GM21367 (cell line): ENCODE measurements around the gene RNASE1.
"Not testable (repeated sequence)": the region's sequence is repeated elsewhere in the genome, so short reads cannot be mapped to it uniquely, and the experiment has no call there.

ENCODE experiments used
- ATAC-seq: cut with Tn5 transposase; IDR thresholded peaks from one replicate; pipeline ENCODE4 v1.9.1; 2021; ENCODE audit not compliant: unreplicated experiment

The RNASE1 gene

DNA sequence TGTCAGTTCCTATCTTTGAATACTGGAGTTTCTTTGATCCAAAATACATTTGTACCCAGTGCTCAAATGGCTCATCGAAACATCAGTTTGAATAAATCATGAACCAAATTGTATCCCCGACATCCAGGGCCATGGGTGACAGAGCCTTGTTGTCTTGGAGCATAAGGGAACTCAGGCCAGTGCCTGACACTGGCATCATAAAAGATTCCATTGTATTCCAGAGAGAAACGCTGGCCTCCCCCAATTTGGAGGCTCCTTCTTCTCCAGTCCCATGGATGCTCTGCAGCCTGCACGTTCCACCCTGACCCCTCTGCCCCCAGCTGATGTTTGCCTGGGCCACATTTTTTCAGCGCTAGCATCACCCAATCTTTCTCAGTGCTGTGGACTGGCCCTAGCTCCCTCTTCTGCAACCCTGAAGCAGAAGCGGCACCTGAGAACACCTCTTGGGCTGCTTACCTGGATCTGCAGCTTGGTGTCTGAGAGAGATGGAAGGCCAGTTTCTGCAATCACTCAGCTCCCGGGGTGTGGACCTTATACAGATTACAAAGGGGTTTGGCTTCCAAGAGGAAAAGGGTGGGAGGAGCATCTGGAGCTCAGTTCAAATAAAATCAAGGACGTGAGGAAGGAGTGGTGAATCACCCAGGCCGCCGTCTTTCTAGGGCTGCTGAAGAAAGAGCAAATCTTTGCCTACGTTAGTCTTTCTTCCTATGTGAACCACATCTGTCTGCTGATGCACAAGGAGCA is at the start of gene RNASE1:
RNASE1 (minus strand) TSS at position 504 of the 744 bp plus-strand sequence. CDS start 776 bp downstream, outside the sequence.
- no peak for ATAC-seq

DNA sequence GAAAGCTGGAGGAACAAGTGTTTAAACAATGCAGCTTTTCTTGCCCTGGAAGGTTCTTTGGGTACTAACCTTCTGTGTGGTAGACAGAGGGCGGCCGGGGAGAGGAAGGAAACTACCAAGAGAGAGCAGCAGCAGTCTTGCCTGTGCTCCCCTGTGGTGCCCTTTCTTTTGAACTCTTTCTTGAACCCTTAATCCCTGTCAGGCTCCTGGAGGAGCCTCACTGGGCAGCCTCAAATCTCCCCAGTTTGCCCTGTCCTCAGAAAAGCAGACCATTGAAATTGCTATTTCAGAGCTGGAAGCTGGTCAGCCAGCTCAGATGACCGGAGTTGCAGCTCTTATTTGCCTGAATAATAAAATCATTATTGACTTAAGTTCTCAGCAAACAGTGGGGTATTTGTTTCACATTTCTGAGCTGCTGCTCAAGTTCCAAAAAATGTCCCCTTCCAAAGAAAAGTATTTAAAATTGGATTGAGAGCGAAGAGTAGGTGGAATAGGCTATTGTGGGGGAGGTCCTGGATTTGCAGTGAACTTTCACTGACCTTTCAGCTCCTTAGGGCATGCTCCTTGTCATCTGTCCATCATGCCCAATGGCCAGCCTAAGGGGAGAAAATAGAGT is 46.4 kb upstream of the RNASE1 start:
- ATAC-seq = no peak

DNA sequence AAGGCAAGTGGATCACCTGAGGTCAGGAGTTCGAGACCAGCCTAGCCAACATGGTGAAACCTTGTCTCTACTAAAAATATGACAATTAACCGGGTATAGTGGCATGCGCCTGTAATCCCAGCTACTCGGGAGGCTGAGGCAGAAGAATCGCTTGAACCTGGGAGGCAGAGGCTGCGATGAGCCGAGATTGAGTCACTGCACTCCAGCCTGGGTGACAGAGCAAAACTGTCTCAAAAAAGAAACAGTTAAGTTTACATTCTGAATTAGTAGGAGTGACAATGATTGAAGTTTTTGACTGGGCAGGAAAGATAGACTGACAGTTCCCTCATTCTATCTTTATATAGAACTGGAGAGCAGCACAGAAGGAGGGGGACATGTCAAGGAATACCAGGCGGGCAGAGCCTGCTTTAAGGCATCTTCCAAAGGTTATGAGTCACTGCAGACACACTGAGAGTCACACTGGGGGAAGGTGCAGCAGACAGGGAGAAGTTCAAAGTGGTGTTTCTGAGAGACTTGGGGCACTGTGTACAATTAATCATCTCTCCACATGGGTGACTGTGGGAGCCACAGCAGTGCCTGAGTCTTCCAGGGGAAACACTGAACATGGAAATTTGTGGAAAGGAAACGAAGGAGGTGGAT is 45.8 kb upstream of the RNASE1 start:
- no peak for ATAC-seq

DNA sequence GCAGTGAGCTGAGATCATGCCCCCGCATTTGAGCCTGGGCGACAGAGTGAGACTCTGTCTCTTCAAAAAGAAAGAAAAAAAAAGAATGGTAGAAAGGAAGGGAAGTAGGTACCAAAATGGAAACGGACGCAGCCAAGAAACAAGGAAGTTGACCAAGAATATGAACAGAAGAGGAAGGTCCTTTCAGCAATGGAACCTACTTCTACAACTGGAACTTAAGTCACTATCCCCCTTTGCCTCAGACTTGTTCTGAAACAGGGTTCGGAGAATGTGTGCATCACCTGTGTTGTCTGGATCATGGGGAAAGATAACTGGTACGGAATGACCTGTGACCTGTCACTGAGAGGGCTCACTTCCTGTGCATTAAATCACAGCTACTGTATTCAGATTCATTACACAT is 43.9 kb upstream of the RNASE1 start:
- no peak for ATAC-seq

DNA sequence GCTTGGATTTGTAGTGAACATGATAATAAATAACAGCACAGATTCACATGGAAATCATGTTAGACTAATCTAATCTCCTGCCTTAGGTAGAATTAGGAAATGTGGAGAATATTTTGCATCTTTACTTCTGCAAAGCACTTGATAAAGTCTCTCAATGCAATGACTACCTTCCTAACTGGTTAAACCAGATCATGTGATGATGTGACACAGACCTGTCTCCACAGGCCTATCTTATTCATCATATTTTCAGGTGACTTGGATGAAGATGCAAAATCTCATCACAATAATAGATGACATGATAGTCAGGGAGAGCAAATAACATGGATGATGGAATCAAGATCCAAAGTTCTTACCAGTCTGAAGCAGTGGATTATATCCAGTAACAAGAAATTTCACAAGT is 38.5 kb upstream of the RNASE1 start:
- ATAC-seq = no peak

DNA sequence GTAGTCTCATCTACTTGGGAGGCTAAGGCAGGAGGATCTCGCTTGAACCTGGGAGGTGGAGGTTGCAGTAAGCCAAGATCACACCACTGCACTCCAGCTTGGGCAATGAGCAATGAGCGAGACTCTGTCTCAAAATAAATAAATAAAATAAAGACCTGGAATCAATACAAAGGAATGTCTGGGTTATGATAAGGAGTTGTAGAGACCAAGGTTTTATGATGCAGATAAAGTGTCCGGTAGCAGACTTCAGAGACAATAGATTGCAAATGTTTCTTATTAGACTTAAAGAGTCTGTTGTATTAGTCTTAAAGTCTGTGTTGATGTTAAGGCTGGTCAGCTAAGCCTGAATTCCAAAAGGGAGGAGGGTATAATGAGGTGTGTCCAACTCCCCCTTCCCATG is 35.2 kb upstream of the RNASE1 start:
- ATAC-seq = no peak

DNA sequence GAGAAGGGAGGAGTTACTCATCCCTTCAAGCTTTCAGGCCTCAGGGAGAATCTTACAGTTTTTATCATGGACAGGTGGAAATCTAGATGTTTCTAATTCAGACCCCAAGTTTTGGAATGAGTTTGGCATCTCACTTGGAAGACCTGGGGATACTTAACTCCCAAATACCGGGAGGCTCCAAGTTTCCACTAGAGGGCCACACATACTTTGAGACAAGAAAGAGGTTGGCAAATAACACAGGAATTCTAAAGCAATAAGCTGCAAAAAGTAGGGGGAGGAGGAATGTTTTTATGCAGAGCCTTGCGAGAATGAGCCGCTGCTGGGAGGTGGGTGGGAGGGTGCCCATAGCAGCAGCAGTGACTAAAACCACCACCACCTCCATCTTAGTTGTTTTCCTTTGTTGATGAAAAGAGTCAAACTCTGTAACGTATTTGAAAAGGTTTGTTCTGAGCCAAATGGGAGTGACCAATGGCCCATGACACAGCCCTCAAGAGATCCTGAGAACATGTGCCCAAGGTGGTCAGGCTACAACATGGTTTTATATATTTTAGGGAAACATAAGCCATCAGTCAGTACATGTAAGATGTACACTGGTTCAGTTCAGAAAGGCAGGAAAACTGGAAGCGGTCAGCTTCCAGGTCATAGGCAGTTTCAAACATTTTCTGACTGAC is 34.2 kb upstream of the RNASE1 start:
- no peak for ATAC-seq

DNA sequence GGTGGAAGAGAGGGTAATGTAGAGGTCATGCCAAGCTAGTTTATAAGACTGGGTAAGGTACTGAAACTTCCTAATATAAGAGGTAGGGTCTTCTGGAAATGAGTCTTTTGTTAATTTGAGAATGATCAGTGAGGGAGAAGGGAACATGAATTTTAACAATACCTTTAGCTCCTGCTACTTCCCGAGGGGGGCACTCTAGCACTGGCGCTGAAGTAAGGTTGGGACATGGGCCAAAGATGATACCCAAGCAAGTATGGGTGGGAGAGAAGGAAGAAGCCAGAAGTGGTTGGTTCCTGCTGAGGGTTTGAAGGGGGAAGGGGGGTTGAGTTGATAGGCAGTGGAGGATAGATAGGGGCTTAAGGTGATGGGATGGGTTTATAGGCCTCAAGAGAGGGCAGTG is 32.3 kb upstream of the RNASE1 start:
- ATAC-seq = no peak

DNA sequence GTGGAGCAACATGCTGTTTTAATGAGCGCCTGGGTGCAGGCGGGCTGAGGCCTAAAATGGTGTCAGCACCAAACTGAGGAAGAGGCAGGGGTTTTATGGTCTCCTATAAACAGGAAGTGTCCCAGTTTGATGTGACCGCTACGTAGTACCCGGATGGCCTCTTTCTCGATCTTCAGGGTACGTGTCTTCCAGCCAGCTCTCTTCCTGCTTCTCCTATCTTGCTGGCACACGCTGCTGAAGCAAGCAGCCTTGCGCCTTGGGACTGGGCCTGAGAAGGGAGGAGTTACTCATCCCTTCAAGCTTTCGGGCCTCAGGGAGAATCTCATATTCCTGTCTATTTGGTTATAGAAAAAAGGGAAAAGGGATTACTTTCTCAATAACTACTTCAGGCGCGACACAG is 28.2 kb upstream of the RNASE1 start:
- no peak for ATAC-seq

DNA sequence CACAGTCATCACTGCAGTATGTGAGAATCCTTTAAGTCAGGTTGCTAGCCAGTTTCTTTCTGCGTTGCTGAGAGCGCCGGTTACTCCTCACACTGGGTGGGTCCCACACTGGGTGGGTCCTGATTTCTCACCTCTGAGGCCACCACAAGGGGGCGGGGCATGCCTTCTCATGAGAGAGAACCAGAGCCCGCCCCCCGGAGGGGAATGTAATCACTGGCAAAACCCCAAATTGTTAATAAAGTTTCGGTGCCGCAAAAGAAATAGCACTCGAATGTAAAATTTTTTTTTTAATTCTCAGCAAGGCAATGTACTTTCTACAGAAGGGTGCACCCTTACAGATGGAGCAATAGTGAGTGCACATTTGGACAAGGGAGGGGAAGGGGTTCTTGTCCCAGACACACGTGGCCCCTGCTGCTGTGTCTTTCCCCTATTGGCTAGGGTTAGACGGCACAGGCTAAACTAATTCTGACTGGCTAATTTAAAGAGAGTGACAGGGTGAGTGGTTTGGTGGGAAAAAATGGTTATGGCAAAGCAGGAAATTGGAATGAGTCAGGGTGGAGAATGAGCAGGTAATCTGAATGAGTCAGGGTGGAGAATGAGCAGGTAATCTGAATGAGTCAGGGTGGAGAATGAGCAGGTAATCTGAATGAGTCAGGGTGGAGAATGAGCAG is 25.5 kb upstream of the RNASE1 start:
- not testable (repeated sequence) for ATAC-seq

DNA sequence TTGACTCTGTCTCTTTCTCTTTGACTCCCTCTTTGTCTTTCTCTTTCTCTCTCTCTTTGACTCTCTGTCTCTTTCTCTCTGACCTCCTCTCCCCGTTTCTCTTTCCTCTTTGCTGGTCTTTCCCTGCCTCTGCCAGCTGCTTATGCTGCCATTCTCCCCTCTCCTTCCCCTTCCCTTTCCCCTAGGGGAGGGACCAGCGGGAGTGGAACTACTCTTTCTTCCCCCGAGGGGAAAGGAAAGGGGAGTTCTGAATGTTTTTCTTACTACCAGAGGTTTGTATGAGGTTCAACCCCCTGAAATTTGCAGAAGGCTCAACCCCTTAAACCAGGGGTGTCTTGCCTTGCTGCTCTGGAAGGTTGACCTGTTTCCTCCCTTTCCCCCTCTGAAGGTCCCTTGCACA is 24.7 kb upstream of the RNASE1 start:
- ATAC-seq = no peak

DNA sequence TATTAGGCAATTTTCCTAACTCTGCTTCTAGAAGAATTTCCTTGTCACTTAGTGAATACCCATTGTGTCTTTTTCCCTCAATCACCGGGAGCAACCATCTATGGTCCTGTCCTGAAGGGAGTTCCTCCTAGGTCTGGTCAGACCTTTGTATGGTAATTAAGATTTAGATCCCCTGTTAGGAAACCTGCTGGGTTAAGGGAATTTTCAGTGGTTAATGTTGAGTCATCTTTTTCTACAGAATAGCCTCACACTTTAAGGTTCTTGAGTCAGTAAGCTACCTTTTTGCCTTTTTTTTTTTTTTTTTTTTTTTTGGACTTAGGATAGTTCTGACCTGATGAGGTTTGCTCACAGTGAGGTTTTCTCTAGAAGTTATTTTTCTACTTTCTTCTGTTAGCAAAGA is 24.0 kb upstream of the RNASE1 start:
- ATAC-seq = not testable (repeated sequence)

DNA sequence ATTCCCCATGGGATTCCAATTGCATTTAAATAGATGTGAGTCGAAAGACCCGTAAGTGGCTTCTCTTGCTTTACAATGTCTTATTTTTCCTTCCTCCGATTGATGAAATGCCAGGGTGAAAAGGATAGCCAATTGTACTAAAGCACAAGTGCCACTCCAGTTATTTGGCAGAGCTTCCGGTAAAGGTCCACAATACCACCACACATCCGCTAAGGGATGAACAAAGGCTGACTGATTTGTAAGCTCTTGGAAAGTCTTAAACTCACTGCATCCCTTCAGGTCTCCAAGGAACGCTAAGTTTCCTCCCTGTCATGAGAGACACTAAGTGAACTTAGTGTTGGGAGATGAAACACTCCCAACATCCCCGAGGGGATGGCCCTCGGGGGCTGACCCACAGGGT is 21.2 kb upstream of the RNASE1 start:
- no peak for ATAC-seq

DNA sequence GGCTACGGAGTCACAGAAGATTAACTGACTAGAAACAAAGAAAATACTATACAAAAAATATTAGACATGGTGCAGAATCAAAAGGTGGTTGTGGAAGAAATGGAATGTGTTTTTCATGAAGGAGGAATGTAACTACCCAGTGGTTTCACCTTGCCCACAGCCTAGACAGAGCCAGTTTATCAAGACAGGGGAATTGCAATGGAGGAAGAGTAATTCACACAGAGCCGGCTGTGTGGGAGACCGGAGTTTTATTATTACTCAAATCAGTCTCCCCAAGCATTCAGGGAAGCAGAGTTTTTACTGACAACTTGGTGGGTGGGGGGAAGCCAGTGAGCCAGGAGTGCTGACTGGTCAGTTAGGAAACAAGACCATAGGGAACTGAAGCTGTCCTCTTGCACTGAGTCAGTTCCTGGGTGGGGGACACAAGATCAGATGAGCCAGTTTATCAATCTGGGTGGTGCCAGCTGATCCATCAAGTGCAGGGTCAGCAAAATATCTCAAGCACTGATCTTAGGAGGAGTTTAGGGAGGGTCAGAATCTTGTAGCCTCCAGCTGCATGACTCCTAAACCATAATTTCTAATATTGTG is 19.0 kb upstream of the RNASE1 start:
- not testable (repeated sequence) for ATAC-seq

DNA sequence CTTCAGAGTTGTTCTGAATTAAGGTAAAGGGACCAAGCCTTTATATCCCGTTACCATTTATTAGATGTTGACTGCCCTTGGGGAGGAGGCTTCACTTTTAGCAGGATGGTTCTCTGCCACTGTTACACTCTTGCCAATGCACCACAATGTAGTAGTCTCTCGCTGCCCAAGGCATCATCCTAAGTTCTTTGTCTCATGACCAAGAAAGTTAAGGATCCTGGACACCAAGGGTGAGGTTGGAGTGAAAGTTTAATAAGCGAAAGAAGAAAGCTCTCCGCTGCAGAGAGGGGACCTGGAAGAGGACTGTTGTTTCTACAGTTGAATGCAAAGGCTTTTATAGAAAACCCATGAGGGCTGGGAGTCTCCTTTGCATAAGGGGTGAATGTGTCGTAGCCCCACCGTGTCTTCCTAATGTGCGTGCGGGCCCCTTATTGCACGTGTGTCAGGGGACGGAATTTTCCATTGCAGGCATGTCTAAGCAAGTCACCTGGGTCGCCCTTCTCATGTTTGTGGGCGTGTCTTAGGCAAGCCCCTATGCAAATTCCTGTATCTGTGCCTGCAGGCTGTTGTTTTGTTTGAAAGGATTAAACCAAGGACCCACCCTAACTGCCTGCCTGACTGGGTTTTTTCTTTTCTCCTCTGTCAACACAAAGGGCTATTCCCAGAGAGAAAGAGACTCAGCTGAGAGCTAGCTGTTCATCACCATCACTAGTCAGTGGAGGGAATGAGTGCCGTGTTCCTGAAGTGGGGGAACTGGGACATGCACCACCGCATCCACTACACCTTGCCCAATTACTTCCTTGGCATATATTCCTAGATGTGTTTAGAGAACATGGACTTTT is 17.6 kb upstream of the RNASE1 start:
- no peak for ATAC-seq

DNA sequence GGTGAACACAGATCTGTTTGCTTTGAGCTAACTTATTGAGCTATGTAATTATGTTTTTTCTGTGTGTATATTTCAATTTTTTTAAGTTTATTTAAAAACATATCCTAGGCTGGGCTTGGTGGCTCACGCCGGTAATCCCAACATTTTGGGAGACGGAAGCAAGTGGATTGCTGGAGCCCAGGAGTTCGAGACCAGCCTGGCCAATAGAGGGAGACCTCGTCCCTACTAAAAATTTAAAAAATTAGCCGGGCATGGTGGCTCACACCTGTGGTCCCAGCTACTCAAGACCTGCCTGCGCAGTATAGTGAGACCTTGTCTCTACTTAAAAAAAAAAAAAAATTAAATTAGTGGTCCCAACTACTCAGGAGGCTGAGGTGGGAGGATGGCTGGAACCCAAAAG is 16.2 kb upstream of the RNASE1 start:
- no peak for ATAC-seq

DNA sequence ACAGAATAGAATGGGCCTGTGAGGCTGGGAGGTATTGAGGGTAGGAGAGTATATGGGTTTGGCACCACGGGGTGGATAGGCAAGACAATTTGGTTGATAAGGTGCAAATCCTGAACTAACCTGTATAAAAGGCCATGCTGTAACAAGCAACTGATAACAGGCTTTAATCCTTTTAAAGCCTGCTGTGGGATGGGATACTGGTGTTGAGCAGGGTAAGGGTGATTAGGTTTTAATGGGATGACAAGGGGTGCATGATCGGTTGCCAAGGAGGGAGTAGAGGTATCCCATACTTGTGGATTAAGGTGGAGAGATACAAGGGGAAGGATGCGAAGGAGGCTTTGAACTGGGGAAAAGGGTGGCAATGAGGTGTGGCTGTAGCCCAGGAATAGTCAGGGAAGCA is 13.3 kb upstream of the RNASE1 start:
- not testable (repeated sequence) for ATAC-seq

DNA sequence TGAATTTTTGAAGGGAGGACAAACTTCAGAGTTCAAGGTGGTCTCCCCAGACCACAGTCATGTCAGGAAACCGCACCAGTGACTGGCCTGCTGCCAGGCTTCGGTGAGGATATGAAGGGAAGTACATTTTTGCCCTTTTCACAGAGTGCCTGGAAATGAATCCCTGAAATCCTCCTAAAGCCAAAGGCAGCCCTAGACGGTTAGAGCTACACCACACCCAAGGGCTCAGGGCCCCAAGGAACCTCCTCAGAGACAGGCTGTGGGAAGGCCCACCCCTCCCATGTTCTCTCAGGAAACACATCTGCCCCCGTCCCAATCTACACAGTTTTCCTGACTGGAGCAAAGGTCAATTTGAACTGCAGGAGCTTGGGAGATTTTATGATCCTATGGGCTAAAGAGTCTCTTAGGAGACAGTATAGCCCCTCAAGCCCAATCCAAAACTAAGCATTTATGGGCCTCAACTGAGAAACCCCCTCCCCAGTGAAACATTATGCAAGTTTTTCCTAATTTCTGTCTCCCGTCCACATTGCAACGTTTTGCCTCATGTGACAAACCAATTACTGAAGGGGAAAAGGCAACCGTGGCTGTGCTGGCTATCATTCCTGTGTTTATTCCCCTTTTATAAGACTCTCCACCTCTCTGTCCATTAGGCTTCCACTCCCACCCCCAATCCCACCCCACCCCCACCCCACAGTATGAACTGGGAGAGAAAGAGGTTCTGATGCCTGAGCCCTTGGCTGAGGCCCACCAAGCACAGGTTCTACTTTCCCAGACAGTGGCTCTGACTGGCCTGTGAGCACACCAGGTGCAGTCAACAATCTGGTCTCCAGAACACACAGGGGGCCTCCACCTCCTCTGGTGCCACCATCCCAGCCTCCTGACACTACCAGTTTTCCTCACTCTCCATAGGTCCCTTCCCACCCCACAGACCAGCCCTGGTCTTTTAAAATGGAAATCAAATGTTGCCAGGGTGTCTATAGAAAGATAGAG is 9.6 kb upstream of the RNASE1 start:
- ATAC-seq = no peak

DNA sequence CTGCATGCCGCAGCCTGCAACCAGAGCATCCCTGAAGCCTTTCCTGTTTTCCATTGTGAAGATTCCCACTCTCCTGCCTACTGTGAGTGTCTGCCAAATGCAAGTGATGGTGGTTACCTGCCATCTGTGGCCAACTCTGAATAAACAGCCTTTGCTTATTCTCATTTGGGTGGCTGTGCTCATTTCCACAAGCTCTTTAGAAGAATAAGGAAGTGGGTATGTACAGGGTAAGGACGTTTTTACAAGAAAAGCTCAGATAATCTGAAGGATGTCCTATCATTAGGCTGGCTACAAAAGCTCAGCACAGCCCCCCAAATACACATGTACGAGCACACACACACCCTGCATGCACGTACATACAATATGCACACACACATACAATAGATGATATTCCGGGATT is 7.3 kb upstream of the RNASE1 start:
- ATAC-seq = no peak
